Erythroblast (primary cell): ENCODE data around the gene DGLUCY.

Experiments used
- GATA1 ChIP-seq: IDR thresholded peaks from 2 replicates; pipeline ENCODE4 v1.6.1; 2011; ENCODE audit warnings: low read depth, mild to moderate bottlenecking, control low read depth, low read length, moderate library complexity
- POLR2A ChIP-seq: IDR thresholded peaks from 2 replicates; pipeline ENCODE4 v1.6.1; 2011; ENCODE audit warnings: mild to moderate bottlenecking, low read length

GRCh38 chr14:91272341-91273272 lies 158.7 kb downstream of the DGLUCY start:
- TF ChIP-seq POLR2A = no peak
- no peak for TF ChIP-seq GATA1
